Activated CD8-positive, alpha-beta T cell treated with anti-CD3 and anti-CD28 coated beads for 36 hours (primary cell): ENCODE results near the gene FOXO6. TPM values are rescaled to one million over a fixed set of nuclear protein-coding genes. Genes with fewer than 3 reads are reported as not detected.

Experiments
- ATAC-seq: fragments of 200-7000 bp; cut with Tn5 transposase; one replicate; pipeline ENCODE4 v1.10.0; 2021; ENCODE audit warnings: mild to moderate bottlenecking, moderate library complexity
- CTCF ChIA-PET: fragments of 350-600 bp; sonication (Branson Sonifier 250); formaldehyde crosslinking; loops from one replicate; lab custom pipeline; 2021; ENCODE audit warnings: antibody characterized with exemption; lab: Charles Lee
- POLR2A ChIA-PET: fragments of 350-600 bp; sonication (Branson Sonifier 250); formaldehyde crosslinking; loops from one replicate; lab custom pipeline; 2021; ENCODE audit warnings: antibody characterized with exemption; lab: Charles Lee
- DNase-seq: peaks from one replicate; pipeline ENCODE4 v3.0.0-alpha.2; 2020
- H3K27ac Mint-ChIP-seq: one replicate; pipeline ENCODE4 v1.8.0; 2021; ENCODE audit warnings: mild to moderate bottlenecking, mixed read lengths
- H3K27me3 Mint-ChIP-seq: one replicate; pipeline ENCODE4 v1.8.0; 2021; ENCODE audit warnings: mixed read lengths
- H3K36me3 Mint-ChIP-seq: one replicate; pipeline ENCODE4 v1.8.0; 2021; ENCODE audit warnings: low read depth, mixed read lengths
- H3K4me1 Mint-ChIP-seq: one replicate; pipeline ENCODE4 v1.8.0; 2021; ENCODE audit warnings: low read depth, mixed read lengths
- H3K4me3 Mint-ChIP-seq: one replicate; pipeline ENCODE4 v1.8.0; 2021; ENCODE audit warnings: mild to moderate bottlenecking, moderate library complexity, mixed read lengths
- H3K9me3 Mint-ChIP-seq: one replicate; pipeline ENCODE4 v1.8.0; 2021; ENCODE audit warnings: mixed read lengths
- CTCF ChIP-seq: fragments of 200-600 bp; IDR thresholded peaks from one replicate; pipeline ENCODE4 v1.8.0; 2022; ENCODE audit warnings: antibody characterized with exemption, mild to moderate bottlenecking
- intact Hi-C: fragments of 100-400 bp; cut with micrococcal nuclease; formaldehyde crosslinking; loops from one replicate; pipeline ENCODE4 v1.10.0; 2022
- total RNA-seq, 2 experiments: library from RNA; stranded (reverse); gene quantifications; one replicate each; pipeline ENCODE4 v1.2.3, GENCODE V29; 2021

FOXO6 gene
- total RNA-seq, 2 experiments from 2014 or later: 0.49 to 0.68 TPM

- peak; percentile 55 for DNase-seq
- peaks cover 52% of the 10 kb centered on the region for H3K27me3 Mint-ChIP-seq
- intact Hi-C loops: no loop called here
- H3K4me3 Mint-ChIP-seq: peak overlapping the region; percentile 62
- H3K9me3 Mint-ChIP-seq: no peaks in the 10 kb centered on the region
- TF ChIP-seq CTCF: no peak
- H3K27ac Mint-ChIP-seq: no peak overlapping the region
- CTCF ChIA-PET: no interaction called here
- peak; percentile 76 for ATAC-seq
- POLR2A ChIA-PET: interaction anchor here (0.8 to 2.5 kb wide), 2 partner anchors 19 to 38 kb away, joined by 3 to 6 read pairs; no protein-coding TSS in a partner anchor
- H3K4me1 Mint-ChIP-seq: peaks cover 12% of the 10 kb centered on the region
- no peaks in the 10 kb centered on the region for H3K36me3 Mint-ChIP-seq
These were observed 20.7 kb downstream of the FOXO6 start for GRCh38 chr1:41381692-41382479.

GRCh38 chr1:41382480-41383090, 21.4 kb downstream of the FOXO6 start:
- ChIA-PET POLR2A (interaction anchor here (1.1 kb wide), 1 partner anchor 403 kb away, joined by 4 read pairs; the partner anchor contains the start of gene CTPS1), CTCF (no interaction called here)
- intact Hi-C loops: no loop called here
- TF ChIP-seq CTCF: no peak
- Mint-ChIP-seq H3K36me3 (no peaks in the 10 kb centered on the region), H3K27me3 (peaks cover 52% of the 10 kb centered on the region), H3K9me3 (no peaks in the 10 kb centered on the region), H3K4me3 (peak overlapping the region; percentile 43), H3K27ac (no peak overlapping the region), H3K4me1 (peaks cover 12% of the 10 kb centered on the region)
- DNase-seq (no peak), ATAC-seq (no peak)

GRCh38 chr1:41383094-41383852, 22.0 kb downstream of the FOXO6 start:
- peak; percentile 72 for DNase-seq
- ChIA-PET CTCF (no interaction called here), POLR2A (interaction anchor here (1.1 kb wide), 1 partner anchor 403 kb away, joined by 4 read pairs; the partner anchor contains the start of gene CTPS1)
- peaks cover 12% of the 10 kb centered on the region for H3K4me1 Mint-ChIP-seq
- TF ChIP-seq CTCF: no peak
- no peaks in the 10 kb centered on the region for H3K36me3 Mint-ChIP-seq
- peaks cover 51% of the 10 kb centered on the region for H3K27me3 Mint-ChIP-seq
- no peak overlapping the region for H3K27ac Mint-ChIP-seq
- no peaks in the 10 kb centered on the region for H3K9me3 Mint-ChIP-seq
- intact Hi-C loops: no loop called here
- ATAC-seq: peak; percentile 85
- peak overlapping the region; percentile 43 for H3K4me3 Mint-ChIP-seq

GRCh38 chr1:41384579-41384978, 23.3 kb downstream of the FOXO6 start:
- ChIA-PET POLR2A (no interaction called here), CTCF (no interaction called here)
- intact Hi-C loops: no loop called here
- Mint-ChIP-seq H3K9me3 (no peaks in the 10 kb centered on the region), H3K4me1 (peaks cover 12% of the 10 kb centered on the region), H3K27me3 (peaks cover 46% of the 10 kb centered on the region), H3K27ac (no peak overlapping the region), H3K36me3 (no peaks in the 10 kb centered on the region), H3K4me3 (no peak overlapping the region)
- ATAC-seq: no peak
- no peak for DNase-seq
- no peak for TF ChIP-seq CTCF
